AG09319 (cell line): ENCODE data around the gene SOX6.

Source experiments
- DNase-seq: peaks from one replicate; pipeline ENCODE4 v3.0.0-alpha.2; 2010; ENCODE audit warnings: low read depth; ENCODE audit errors: extremely low read depth
- TF ChIP-seq, protein P1 (sequence below): IDR thresholded peaks from 2 replicates; pipeline ENCODE4 v1.5.1; 2011; ENCODE audit warnings: low read depth, mild to moderate bottlenecking, inconsistent platforms, low read length, moderate library complexity

Gene SOX6

DNA sequence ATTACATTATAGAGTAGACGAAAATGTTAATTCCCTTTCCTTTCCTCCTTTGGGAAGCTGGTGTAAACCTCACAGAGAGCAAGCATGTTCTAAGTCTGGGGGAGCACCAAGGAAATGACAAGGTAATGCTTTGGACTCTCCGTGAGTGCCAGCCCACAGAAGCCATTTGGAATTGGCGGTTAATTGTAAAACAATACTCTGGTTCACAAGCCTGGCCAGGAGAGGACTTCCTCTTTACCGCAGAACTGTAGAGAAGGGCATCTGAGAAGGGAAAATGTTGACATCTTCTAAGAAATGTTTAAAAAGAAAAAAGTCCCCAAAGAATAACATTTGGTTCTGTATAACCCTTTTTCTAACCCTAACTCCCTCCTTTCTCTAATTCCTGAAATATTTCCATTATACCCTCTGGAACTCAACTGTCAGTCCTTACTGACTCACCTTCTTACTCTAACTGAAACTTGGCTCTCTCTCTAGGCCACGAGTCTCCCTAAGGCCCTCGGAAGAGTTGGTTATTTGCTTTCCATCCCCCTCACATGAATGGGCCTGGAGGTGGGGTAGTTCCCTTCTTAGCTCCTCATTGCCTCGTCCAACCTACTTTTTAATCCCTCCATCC, 379.8 kb downstream of the SOX6 start:
- TF ChIP-seq, protein P1, sequence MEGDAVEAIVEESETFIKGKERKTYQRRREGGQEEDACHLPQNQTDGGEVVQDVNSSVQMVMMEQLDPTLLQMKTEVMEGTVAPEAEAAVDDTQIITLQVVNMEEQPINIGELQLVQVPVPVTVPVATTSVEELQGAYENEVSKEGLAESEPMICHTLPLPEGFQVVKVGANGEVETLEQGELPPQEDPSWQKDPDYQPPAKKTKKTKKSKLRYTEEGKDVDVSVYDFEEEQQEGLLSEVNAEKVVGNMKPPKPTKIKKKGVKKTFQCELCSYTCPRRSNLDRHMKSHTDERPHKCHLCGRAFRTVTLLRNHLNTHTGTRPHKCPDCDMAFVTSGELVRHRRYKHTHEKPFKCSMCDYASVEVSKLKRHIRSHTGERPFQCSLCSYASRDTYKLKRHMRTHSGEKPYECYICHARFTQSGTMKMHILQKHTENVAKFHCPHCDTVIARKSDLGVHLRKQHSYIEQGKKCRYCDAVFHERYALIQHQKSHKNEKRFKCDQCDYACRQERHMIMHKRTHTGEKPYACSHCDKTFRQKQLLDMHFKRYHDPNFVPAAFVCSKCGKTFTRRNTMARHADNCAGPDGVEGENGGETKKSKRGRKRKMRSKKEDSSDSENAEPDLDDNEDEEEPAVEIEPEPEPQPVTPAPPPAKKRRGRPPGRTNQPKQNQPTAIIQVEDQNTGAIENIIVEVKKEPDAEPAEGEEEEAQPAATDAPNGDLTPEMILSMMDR = no peak
- no peak for DNase-seq

DNA sequence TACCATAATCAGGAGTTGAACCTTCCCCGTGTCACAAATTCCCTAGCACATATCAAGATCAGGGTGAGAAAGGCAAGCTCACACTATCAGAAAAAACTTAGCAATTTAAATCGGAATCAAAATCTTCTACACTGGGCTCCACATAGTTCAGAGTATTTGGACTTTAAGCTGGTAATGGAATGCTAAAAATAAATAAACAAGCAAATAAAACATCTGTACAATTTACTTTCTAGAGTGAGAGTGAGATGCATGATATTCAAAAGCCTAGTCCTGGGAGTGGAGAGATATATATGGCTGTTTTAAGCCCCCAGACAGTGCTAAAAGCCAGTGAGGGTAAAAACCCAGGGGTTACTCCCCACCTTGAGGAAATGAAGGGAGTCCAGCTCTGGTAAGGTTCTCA, 380.6 kb downstream of the SOX6 start:
- no peak for DNase-seq
- TF ChIP-seq, protein P1 = no peak

DNA sequence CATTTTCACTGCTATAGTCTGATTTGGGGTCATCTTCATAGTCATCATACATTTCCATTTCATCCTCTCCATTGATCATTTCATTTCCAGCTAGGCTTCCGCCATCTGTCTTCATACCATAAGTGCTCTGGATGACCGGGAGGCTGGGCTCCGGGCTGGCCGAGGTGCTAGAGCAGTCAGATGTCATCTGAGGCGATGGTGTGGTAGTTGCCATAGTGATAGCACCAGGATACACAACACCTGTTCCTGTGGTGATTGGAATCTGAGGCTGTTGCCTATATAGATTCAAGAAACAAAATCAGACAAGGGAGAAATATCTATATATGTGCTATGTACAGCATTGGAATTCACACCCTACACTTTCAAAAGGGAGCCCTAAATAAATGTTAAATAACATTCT, 383.5 kb downstream of the SOX6 start:
- DNase-seq = no peak

DNA sequence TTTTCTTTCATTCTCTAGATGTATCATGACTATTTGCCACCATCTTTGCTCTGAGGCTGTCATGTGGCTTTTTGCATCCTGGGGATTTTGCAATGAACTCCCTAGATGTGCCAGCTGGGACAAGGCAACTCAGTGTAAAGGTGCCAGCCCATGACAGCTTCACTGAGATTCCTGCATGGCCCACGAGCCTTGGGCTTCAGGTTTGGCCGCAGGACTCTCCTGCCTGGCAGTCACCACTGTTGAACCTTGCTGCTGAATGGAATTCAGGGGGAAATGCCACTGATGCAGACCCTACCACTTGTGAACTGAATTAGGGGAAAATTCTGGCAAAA, 385.2 kb downstream of the SOX6 start:
- no peak for DNase-seq
- TF ChIP-seq, protein P1 = no peak

More for the DNA sequence above, 383.5 kb downstream of the SOX6 start:
- TF ChIP-seq, protein P1 = no peak

DNA sequence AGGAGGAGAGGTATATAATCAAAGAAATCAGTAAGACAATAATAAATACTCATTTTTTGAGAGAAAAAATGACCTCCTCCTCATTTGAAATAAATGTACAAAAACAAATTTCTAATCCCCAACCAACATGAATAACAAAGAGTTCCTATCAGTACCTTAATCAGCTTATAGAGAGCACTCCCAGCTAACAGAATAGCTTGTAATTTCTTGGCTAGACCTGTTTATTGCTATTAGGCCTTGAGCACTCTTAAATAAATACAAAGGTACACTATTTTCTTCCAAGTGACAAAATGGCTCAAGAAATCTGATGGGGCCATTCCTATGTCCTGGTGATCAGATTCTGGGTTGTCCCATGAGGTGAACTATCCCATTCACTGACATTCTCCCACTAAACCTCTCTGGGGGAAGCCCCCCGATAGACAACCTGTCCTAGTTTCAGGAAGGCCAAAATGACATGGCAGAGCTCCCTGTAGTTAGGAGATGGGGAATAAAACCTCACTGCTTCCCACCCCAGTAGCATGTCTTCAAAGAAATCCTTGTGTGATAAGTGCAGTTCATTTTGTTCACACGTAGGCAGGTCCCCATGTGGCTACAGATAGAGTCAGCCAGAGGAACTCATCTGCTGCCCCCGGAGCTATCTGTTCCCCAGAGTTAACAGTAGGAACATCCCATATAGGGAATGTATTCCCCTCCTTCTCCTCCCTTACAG, 385.7 kb downstream of the SOX6 start:
- DNase-seq = no peak
- TF ChIP-seq, protein P1 = no peak

DNA sequence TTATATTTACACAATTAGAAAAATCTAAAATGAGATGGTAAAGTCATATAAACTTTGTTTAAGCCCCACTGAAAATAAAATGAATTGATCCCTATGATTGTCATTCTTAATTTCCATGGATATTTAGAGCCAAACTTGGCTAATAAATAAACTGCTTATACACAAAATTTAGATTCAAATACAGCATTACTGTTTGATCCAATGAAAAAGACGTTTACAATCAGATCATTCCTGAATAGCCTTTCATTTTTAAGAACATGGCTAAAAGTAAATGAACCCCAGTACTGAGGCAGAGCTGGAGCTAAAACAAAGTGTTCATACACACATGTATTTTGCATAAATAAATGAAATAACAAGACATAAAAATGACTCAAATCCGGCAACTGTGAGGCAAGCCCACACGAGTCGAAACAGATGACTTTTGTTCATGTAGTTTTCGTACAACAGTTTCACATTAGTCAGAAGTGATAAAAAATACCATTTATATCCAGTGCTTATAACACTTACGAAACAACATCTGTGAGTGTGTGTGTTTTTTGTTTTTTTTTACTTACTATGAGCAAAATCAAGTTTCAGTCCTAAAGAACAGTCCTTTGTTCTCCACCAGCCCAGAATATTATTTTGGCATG, 386.5 kb downstream of the SOX6 start:
- peak; percentile 12 for DNase-seq
- TF ChIP-seq, protein P1 = no peak

DNA sequence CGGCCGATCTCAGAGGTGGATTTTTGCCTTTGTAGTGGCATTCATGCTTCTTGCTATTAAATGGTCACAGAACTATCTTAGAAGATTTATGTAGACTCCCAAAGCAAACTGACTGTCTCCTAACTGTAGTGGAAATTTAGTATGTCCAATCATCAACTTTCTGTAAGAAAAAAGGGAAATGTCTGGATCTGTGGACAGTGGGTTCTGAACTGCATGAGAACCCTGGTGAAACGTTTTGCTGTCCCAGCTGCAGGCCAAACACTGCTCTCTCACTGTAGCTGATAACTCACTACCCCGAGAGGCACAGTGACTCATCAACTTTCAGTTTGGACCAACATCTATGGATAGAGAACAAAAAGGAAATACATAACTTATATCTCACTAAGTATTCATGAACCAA, 387.1 kb downstream of the SOX6 start:
- peak; percentile 52 for DNase-seq
- TF ChIP-seq, protein P1 = no peak
